B cell (primary cell): ENCODE measurements around the gene ACSL1. TPM values are rescaled to one million over a fixed set of nuclear protein-coding genes. Genes with fewer than 3 reads are reported as not detected.

ENCODE experiments used
- ATAC-seq: fragments of 200-7000 bp; cut with Tn5 transposase; one replicate; pipeline ENCODE4 v1.10.0; 2021; ENCODE audit warnings: low read depth, mild to moderate bottlenecking, moderate number of reproducible peaks, moderate library complexity
- CTCF ChIA-PET: fragments of 350-600 bp; sonication (Branson Sonifier 250); formaldehyde crosslinking; loops from one replicate; lab custom pipeline; 2021; ENCODE audit warnings: antibody characterized with exemption, inconsistent platforms; lab: Charles Lee
- POLR2A ChIA-PET: fragments of 350-600 bp; sonication (Branson Sonifier 250); formaldehyde crosslinking; loops from one replicate; lab custom pipeline; 2021; ENCODE audit warnings: antibody characterized with exemption; lab: Charles Lee
- DNase-seq: peaks from one replicate; pipeline ENCODE4 v3.0.0; 2013
- H2AFZ ChIP-seq: 2 replicates; pipeline ENCODE4 v1.6.1; 2012; ENCODE audit warnings: mild to moderate bottlenecking, low read depth, low read length; ENCODE audit not compliant: insufficient read depth, poor library complexity, severe bottlenecking
- H3K27ac ChIP-seq, 2 donors: 1 replicate in 1 of 2; 2 replicates in 1 of 2; pipeline ENCODE4 v1.5.1; 2012 to 2013; ENCODE audit warnings: low read length in 2 of 2, mild to moderate bottlenecking in 2 of 2, moderate library complexity in 1 of 2
- H3K27me3 ChIP-seq, 4 experiments: fragments of 200-600 bp in 1 of 4; sonication (generic) in 1 of 4; replicated peaks in 1 of 4; 1 replicate in 2 of 4; 2 replicates in 2 of 4; pipeline versions ENCODE4 v1.6.1 to v1.7.0; 2013 to 2016; ENCODE audit warnings: low read length in 3 of 4, mild to moderate bottlenecking in 2 of 4, mixed read lengths in 1 of 4, moderate library complexity in 1 of 4; ENCODE audit not compliant: insufficient read depth in 4 of 4, control insufficient read depth in 3 of 4; ENCODE audit errors: control extremely low read depth in 1 of 4
- H3K36me3 ChIP-seq, 2 experiments: replicated peaks in 1 of 2; 1 replicate in 1 of 2; 2 replicates in 1 of 2; pipeline versions ENCODE4 v1.6.1 to v1.7.1; 2013; ENCODE audit warnings: low read length in 1 of 2; ENCODE audit not compliant: insufficient read depth in 2 of 2, control insufficient read depth in 1 of 2; ENCODE audit errors: control extremely low read depth in 1 of 2, extremely low read depth in 1 of 2
- H3K4me1 ChIP-seq, 2 donors: fragments of 200-600 bp in 1 of 2; sonication (generic) in 1 of 2; 1 replicate in 1 of 2; 2 replicates in 1 of 2; pipeline versions ENCODE4 v1.5.1 to v1.6.1; 2013 to 2017; ENCODE audit warnings: low read length in 2 of 2; ENCODE audit not compliant: control insufficient read depth in 2 of 2, insufficient read depth in 2 of 2
- H3K4me2 ChIP-seq: replicated peaks from 2 replicates; pipeline ENCODE3; 2012; ENCODE audit warnings: mild to moderate bottlenecking, low read depth, low read length; ENCODE audit not compliant: poor library complexity, severe bottlenecking
- H3K4me3 ChIP-seq, 5 experiments: fragments of 200-600 bp in 1 of 5; sonication (generic) in 1 of 5; 1 replicate in 3 of 5; 2 replicates in 2 of 5; pipeline versions ENCODE4 v1.5.1 to v1.7.0; 2011 to 2016; ENCODE audit warnings: low read length in 4 of 5, mild to moderate bottlenecking in 4 of 5, low read depth in 2 of 5, control low read depth in 1 of 5, moderate library complexity in 1 of 5; ENCODE audit not compliant: insufficient read depth in 1 of 5; ENCODE audit errors: control extremely low read depth in 1 of 5, extremely low read depth in 1 of 5
- H3K79me2 ChIP-seq: fragments of 200-600 bp; sonication (generic); one replicate; pipeline ENCODE4 v1.6.0; 2016; ENCODE audit warnings: low read length; ENCODE audit not compliant: control insufficient read depth, insufficient read depth
- H3K9ac ChIP-seq: fragments of 200-600 bp; sonication (generic); 2 replicates; pipeline ENCODE4 v1.6.1; 2017; ENCODE audit warnings: mild to moderate bottlenecking, low read length, moderate library complexity
- H3K9me3 ChIP-seq, 3 donors: one replicate each; pipeline versions ENCODE4 v1.6.1 to v1.7.1; 2013; ENCODE audit warnings: low read length in 2 of 3; ENCODE audit not compliant: control insufficient read depth in 2 of 3, insufficient read depth in 1 of 3; ENCODE audit errors: control extremely low read depth in 1 of 3
- H4K20me1 ChIP-seq: 2 replicates; pipeline ENCODE4 v1.6.0; 2012; ENCODE audit warnings: mild to moderate bottlenecking, low read length; ENCODE audit not compliant: insufficient read depth, control insufficient read depth, poor library complexity, severe bottlenecking
- H3K27ac Mint-ChIP-seq: one replicate; pipeline ENCODE4 v1.8.0; 2021; ENCODE audit warnings: mixed read lengths
- H3K27me3 Mint-ChIP-seq: one replicate; pipeline ENCODE4 v1.8.0; 2021; ENCODE audit warnings: mixed read lengths
- H3K4me1 Mint-ChIP-seq: one replicate; pipeline ENCODE4 v1.8.0; 2021; ENCODE audit warnings: mixed read lengths
- H3K4me3 Mint-ChIP-seq: one replicate; pipeline ENCODE4 v1.8.0; 2021; ENCODE audit warnings: mixed read lengths
- H3K9me3 Mint-ChIP-seq: one replicate; pipeline ENCODE4 v1.8.0; 2022; ENCODE audit warnings: mixed read lengths; ENCODE audit not compliant: insufficient read depth
- CTCF ChIP-seq: fragments of 200-600 bp; IDR thresholded peaks from one replicate; pipeline ENCODE4 v1.8.0; 2022; ENCODE audit warnings: antibody characterized with exemption, mild to moderate bottlenecking
- EZH2 ChIP-seq: IDR thresholded peaks from 2 replicates; pipeline ENCODE4 v1.6.1; 2012; ENCODE audit warnings: borderline replicate concordance, low read depth, mild to moderate bottlenecking, moderate library complexity, low read length; ENCODE audit not compliant: insufficient read depth, poor library complexity, severe bottlenecking
- WGBS: methylation state at CpG from one replicate; pipeline ENCODE4 v1.1.5; 2013; ENCODE audit warnings: missing lambda C conversion rate; ENCODE audit not compliant: insufficient coverage; 5-methylcytosine and 5-hydroxymethylcytosine counted together
- intact Hi-C: fragments of 100-400 bp; cut with micrococcal nuclease; formaldehyde crosslinking; loops from one replicate; pipeline ENCODE4 v1.10.0; 2022
- polyA plus RNA-seq: library from polyadenylated mRNA; depleted of rRNA; stranded (reverse); fragments of >200 nt; gene quantifications from 2 replicates; pipeline ENCODE4 v1.2.3, GENCODE V29; 2012
- total RNA-seq, 2 donors: library from RNA; stranded (reverse); fragments of 120-200 nt in 1 of 2; gene quantifications; 1 replicate in 1 of 2; 2 replicates in 1 of 2; pipeline versions ENCODE4 v1.2.3 to v1.2.4, GENCODE V29; 2013 to 2022

ACSL1 gene
- total and polyA plus RNA-seq, 2 donors (not counting 1 experiment from before 2014, with no cell fraction given): 6.6 to 31.8 TPM

- no peak overlapping the region for H3K4me2 ChIP-seq
- no peaks in the 10 kb centered on the region for H3K4me1 ChIP-seq
- no peaks in the 10 kb centered on the region for H3K9me3 ChIP-seq
- H3K36me3 ChIP-seq: no peaks in the 10 kb centered on the region
- H3K9ac ChIP-seq: no peak overlapping the region
- no peak overlapping the region for H3K27ac ChIP-seq
- H3K4me3 Mint-ChIP-seq: no peak overlapping the region
- no peaks in the 10 kb centered on the region for H3K27me3 Mint-ChIP-seq
- intact Hi-C loops: no loop called here
- CTCF ChIA-PET: no interaction called here
- no peaks in the 10 kb centered on the region for H3K9me3 Mint-ChIP-seq
- H3K27me3 ChIP-seq: no peaks in the 10 kb centered on the region
- POLR2A ChIA-PET: no interaction called here
- H3K27ac Mint-ChIP-seq: no peak overlapping the region
- 97% methylated on average over 6 of the region's 11 CpGs for WGBS
- no peaks in the 10 kb centered on the region for H3K79me2 ChIP-seq
- H2AFZ ChIP-seq: no peak overlapping the region
- H4K20me1 ChIP-seq: no peaks in the 10 kb centered on the region
- no peak overlapping the region for H3K4me3 ChIP-seq
- no peak for ATAC-seq
- TF ChIP-seq EZH2 (no peak), CTCF (no peak)
- DNase-seq: no peak
- no peaks in the 10 kb centered on the region for H3K4me1 Mint-ChIP-seq
Measured at GRCh38 chr4:184838249-184839074, 12.7 kb upstream of the ACSL1 start.

- H3K79me2 ChIP-seq: no peaks in the 10 kb centered on the region
- TF ChIP-seq CTCF: no peak
- no peak for TF ChIP-seq EZH2
- DNase-seq: no peak
- no peak overlapping the region for H3K9ac ChIP-seq
- Mint-ChIP-seq H3K27me3 (no peaks in the 10 kb centered on the region), H3K27ac (no peak overlapping the region), H3K4me3 (no peak overlapping the region), H3K4me1 (no peaks in the 10 kb centered on the region), H3K9me3 (no peaks in the 10 kb centered on the region)
- H3K27me3 ChIP-seq: no peaks in the 10 kb centered on the region
- no peaks in the 10 kb centered on the region for H4K20me1 ChIP-seq
- no peak overlapping the region for H3K4me3 ChIP-seq
- ChIA-PET POLR2A (interaction anchor here (0.9 kb wide), 1 partner anchor 11 kb away, joined by 5 read pairs; no protein-coding TSS in a partner anchor), CTCF (no interaction called here)
- H3K9me3 ChIP-seq: no peaks in the 10 kb centered on the region
- no peak overlapping the region for H3K27ac ChIP-seq
- 100% methylated on average over 4 of the region's 5 CpGs for WGBS
- H3K4me1 ChIP-seq: no peaks in the 10 kb centered on the region
- no peaks in the 10 kb centered on the region for H3K36me3 ChIP-seq
- intact Hi-C loops: no loop called here
- no peak overlapping the region for H2AFZ ChIP-seq
- no peak for ATAC-seq
- H3K4me2 ChIP-seq: no peak overlapping the region
Measured at GRCh38 chr4:184836613-184837012, 10.8 kb upstream of the ACSL1 start.
